ENCODE measurements around the gene RBMS1.

Gene RBMS1

GRCh38 chr2:160269803-160270570 is 223.6 kb downstream of the RBMS1 start:
- peak; percentile 81 for DNase-seq

DNA sequence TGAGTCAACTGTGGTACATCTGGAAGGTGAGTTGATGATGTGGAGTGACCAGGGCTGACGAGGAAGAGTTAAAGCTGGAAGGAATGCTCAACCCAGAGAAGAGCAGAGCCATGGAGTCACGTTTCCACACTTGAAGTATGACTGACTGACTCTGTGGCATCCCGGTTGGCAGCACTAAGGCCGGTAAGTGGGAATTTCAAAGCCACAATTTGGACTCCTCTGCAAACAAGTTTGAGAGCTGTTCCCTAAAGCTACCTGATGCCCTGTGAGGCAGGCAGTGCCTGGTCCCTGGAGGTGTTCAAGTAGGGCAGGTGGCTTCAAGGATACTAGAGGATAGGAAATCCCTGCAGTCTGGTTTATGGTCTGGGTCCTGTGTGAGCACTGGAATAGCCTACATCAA is 224.2 kb downstream of the RBMS1 start:
- no peak for DNase-seq

DNA sequence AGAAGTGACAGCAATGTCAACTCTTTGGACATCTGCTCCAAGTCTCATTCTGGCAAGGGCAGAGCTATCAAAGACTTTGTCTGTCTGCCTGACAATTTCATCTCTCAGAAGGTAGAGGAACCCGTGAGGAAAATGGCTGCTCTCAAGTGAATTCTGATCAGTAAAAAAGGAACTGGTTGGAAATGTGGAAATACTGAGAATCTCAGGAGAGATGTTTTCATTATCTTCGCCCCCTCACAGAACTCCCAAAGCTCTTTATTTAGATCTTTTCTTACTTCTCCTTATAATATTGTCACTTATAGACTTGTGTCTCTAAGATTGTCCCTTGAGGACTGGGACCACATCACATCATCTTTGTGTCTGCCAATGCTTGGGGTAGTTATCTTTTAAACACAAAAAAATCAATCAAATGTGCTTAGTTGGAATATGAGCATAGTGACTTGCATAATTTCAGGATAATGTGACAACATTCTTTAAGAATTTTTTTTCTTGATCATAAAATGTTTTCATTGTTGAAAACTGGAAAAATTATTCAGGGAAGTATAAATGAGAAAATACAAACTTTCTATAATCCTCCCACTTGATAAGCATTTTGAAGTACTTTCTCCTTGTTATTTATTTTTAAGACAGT is 225.3 kb downstream of the RBMS1 start:
- DNase-seq: no peak

DNA sequence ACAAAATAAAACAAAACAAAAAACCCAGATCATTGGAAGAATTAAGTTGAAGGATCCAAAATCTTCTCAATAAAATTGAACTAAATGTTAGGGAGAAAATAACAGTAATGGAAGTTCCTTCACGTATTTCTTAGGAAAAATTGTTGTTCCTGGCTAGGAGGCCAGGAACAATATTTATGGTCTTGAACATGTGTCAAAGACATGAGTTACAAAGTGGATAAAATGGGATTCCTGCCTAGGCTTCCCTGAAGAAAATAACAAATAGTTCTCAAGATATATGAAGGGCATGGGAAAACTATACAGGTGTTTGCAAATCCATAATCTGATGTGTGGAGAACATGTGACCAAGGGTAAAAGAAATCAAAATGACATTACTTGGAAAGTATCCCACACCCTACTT is 225.9 kb downstream of the RBMS1 start:
- DNase-seq: no peak

GRCh38 chr2:160267022-160267421 is 226.6 kb downstream of the RBMS1 start:
- DNase-seq: no peak

DNA sequence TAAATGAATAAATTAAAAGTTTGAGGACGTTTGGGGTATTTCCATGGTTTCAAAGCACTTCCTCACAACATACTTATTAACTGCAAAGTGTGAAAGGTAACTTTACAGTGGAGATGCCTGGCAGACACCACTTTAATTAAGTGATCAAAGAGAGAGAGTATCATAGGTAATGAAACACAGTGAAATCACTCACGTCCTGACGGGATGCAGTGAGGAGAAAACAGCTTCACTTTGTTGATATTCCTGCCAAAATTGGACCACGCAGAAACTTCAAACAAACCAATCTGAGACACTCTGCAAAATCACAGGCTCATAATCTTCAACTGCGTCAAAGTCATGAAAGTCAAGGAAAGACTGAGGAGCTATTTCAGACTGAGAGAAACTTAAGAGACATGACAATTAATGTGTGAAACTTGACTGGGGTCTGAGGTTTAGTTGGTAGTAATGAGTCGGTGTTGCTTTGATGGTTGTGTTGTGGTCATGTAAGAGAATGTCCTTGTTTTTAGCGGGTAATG is 227.5 kb downstream of the RBMS1 start:
- DNase-seq: no peak

GRCh38 chr2:160264308-160264707 is 229.3 kb downstream of the RBMS1 start:
- no peak for DNase-seq

DNA sequence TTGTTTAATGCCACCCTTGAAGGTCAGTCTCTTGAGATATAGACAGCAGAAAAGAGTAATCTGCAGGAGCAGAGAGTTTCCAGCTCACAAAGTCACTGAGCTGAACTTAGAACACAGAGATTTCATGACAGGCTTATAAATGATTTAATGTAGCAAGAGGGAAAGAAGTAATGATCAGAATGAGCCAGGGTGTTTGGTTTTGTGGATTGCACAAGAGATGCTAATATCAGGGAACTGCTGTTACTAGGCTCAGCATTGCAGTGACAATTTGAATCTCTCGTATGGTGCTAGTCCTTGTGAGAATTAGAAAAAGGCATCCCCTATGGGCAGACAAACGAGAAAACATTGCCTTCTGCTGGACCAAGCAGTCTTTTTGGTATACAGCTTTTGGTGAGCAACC is 231.9 kb downstream of the RBMS1 start:
- DNase-seq: no peak

DNA sequence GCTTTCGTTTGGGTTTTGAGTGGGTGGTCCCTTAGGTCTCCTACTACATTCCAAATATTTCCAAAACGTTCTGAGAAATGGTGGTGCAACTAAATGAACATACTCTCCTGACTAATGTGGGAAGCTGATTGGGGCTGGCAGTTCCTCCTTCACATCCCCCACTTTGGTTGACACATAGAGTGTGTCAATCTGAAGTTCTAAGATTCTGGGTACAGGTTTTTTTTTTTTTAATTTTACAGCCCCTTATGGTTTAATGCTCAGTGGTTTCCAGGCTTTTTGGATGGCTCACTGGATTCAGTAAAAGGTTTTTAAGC is 235.2 kb downstream of the RBMS1 start:
- DNase-seq: no peak

- no peak for DNase-seq
Observed at GRCh38 chr2:160257743-160258491, 235.7 kb downstream of the RBMS1 start.

- no peak for DNase-seq
Observed at GRCh38 chr2:160257041-160257742, 236.4 kb downstream of the RBMS1 start.

- no peak for DNase-seq
Observed at GRCh38 chr2:160256507-160256906, 237.1 kb downstream of the RBMS1 start.

- DNase-seq: no peak
Observed at GRCh38 chr2:160255408-160255807, 238.2 kb downstream of the RBMS1 start.

DNA sequence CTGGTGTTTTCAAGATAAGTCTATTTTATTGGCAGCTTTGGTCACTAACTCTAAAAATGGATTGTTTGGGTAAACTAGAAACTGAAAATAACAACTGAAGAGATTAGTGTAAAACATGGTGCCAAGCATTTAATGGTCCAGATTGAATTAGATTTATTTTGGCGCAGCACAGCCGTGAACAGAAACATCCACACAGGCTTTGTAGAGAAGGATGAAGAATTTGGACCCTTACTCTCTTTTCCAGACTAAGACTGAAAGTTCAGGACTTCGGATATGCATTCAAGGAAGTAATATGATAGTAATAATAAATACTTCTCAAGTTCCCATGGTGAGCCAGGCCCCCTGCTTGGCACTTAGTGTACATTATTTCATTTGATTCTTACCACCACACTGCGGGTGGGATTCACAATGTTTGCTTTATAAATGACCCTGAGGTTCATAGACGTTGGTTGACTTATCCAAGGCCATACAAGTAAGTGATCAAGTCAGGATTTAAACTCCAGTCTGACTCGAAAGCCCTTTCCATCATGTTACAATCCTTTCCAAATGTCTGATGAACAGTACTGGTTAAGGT is 239.3 kb downstream of the RBMS1 start:
- DNase-seq: no peak

GRCh38 chr2:160253440-160254188 is 240.0 kb downstream of the RBMS1 start:
- no peak for DNase-seq

DNA sequence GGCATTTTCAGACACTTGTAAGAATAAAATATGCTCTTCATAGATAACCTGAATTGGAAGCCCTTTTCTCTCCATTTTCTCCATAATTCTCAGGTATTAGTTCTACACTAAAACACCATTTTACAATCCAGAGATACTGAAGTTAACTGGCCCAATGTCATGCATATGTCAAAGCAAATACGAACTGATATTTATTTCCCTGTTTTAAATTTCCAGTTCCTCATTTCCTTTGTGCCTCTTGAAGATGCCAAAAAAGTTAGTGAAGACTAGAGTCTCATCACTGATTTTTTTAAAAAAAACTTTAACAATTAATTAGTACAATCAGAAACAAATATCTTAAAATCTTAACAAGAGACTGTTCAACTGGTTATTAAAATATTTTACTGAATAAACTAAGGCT is 240.7 kb downstream of the RBMS1 start:
- DNase-seq: no peak

GRCh38 chr2:160252278-160252887 is 241.2 kb downstream of the RBMS1 start:
- no peak for DNase-seq

- DNase-seq: no peak
Observed at GRCh38 chr2:160251569-160251968, 242.0 kb downstream of the RBMS1 start.

DNA sequence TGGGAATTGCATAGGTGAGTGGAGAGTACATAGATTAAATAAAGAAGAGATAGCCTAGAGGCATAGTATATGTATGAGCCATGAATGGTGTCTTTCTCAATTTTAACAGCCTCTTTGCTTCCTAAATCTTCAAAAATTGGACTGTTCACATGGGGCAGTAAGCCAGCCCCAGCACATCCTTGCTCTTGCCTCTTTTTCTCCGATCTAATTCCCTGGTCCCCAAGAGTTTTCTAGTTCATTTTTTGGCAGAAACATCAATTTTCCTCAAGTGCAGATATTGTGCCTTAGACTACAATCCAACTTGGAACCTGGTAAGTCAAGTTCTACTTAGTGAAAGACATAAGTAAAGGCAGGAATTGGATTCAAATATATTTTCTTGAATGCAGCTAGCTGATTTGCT is 243.7 kb downstream of the RBMS1 start:
- no peak for DNase-seq

DNA sequence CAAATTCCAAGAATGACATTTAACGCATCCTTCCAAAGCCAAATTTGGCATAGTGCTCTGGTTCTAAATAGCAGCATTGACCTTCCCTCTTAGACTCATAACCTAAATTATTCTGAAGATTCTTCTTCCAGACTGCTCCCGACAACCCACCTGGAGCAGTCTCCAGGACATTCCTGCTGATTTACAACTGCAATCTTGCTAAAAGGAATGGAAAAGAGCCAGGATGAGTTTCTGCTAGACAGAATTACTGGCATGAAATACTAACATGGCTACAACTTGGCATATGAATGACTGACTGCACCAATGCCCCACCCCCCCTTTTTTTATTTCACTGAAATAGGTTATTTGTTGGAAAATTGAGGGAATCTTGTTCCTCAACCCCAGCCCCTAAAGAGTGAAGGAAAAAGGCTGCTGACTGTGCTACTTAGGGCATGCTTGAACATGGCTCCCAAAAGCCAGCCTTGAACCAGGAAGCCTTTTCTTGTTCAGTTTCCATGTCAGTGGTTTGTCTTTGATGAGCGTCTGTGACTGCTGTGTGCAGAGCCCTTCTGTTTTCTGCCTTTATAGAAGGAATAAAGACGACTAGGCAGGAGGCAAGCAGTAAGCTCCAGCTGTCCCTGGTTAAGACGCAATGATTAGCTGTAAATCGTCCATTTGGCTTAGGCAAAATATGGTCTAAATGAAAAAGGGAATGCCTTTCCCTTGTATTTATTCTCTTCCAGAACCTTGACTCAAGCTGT is 246.1 kb downstream of the RBMS1 start:
- DNase-seq: no peak

DNA sequence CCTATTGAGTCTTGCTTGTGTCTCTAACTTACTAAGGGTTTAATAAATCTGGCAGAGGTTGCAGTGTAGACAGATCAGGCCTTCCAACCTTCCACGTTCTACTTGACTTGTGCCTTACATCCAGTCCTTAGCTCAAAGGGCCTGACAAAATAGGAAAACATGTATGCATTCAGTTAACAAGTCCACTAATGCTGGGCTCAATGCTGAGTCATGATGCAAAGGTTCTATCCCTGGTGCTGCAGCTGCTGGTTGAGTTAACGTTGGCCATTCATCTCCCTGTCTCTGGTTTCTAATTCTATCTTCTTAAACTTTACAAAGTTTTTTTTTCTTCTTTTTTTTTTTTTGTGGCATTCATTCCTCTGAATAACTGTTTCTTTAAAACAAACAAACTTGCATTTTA is 247.3 kb downstream of the RBMS1 start:
- no peak for DNase-seq
